ENCODE measurements around the gene UBXN2A. TPM values are rescaled to one million over a fixed set of nuclear protein-coding genes. Genes with fewer than 3 reads are reported as not detected.

UBXN2A gene
- polyA plus RNA-seq, 3 donors, result 2.0 to 6.8 (median 5.5) TPM

GRCh38 chr2:24046930-24047702 is 106.9 kb downstream of the UBXN2A start, which contains the start of gene WDCP:
WDCP (minus strand) TSS chr2:24047391; CDS start chr2:24039494, 7,897 bp downstream.
- WGBS (ENCODE audit: insufficient coverage), result under 1% methylated on average over 32 of the region's 38 CpGs
- intact Hi-C loops (cut with micrococcal nuclease), result loop anchor here (2.0 to 10.0 kb wide), 3 partner anchors 35 to 102 kb away; partner anchors contain the start of genes TP53I3 (in 2 of the 2) and UBXN2A (in 1 of the 2)

More at GRCh38 chr2:24046930-24047702, 106.9 kb downstream of the UBXN2A start, which contains the start of gene WDCP:
- peak within 1 kb of the TSS; percentile 63 to 97 (median 63) for H3K4me3 ChIP-seq (replicated peaks in 1 of 3; ENCODE audit: low read depth in 2 of 3, low read length in 3 of 3)
- no peak for TF ChIP-seq CTCF (IDR thresholded peaks at IDR 0.05)
- H4K20me1 ChIP-seq (ENCODE audit: insufficient read depth, low read length), result no peaks in the 10 kb centered on the region
- peak within 1 kb of the TSS; percentile 76 for H3K9ac ChIP-seq (ENCODE audit: insufficient read depth, low read length, poor library complexity, severe bottlenecking)
- H3K27ac Mint-ChIP-seq, result peak within 1 kb of the TSS in 6 of 7 donors; percentile 23 to 90 (median 72)
- peak; percentile 91 to 98 (median 95) for DNase-seq
- H3K9me3 ChIP-seq (replicated peaks in 1 of 2; ENCODE audit: control insufficient read depth in 1 of 2, insufficient read depth in 1 of 2, low read length in 2 of 2), result no peaks in the 10 kb centered on the region
- peak within 1 kb of the TSS in 1 of 2 donors; percentile 66 for H3K27ac ChIP-seq (ENCODE audit: low read depth in 1 of 2, low read length in 2 of 2)
- peaks cover 24 to 32% of the 10 kb centered on the region in 2 donors for H3K4me1 ChIP-seq (ENCODE audit: control insufficient read depth in 1 of 2, insufficient read depth in 2 of 2, low read length in 2 of 2)
- H3K9me3 Mint-ChIP-seq, result peaks cover 0 to 5% (median 0%) of the 10 kb centered on the region in 7 donors
- peak within 1 kb of the TSS in 1 of 2 donors; percentile 96 for H3K4me3 Mint-ChIP-seq
- peaks cover 11 to 21% of the 10 kb centered on the region in 2 donors for H3K27me3 ChIP-seq (ENCODE audit: control insufficient read depth in 2 of 2, insufficient read depth in 2 of 2, low read length in 2 of 2)
- peak within 1 kb of the TSS; percentile 98 for H2AFZ ChIP-seq (ENCODE audit: insufficient read depth, low read depth, low read length, poor library complexity, severe bottlenecking)
- H3K4me1 Mint-ChIP-seq, result peaks cover 24% of the 10 kb centered on the region
- H3K36me3 ChIP-seq (replicated peaks in 1 of 2; ENCODE audit: control insufficient read depth in 1 of 2, insufficient read depth in 2 of 2, low read length in 2 of 2), result no peaks in the 10 kb centered on the region
- H3K79me2 ChIP-seq (ENCODE audit: insufficient read depth, low read length), result peaks cover 7% of the 10 kb centered on the region
- H3K4me2 ChIP-seq (replicated peaks; ENCODE audit: extremely low read depth, low read length, poor library complexity, severe bottlenecking), result peak within 1 kb of the TSS; percentile 95
- no peaks in the 10 kb centered on the region for H3K36me3 Mint-ChIP-seq
- H3K27me3 Mint-ChIP-seq (ENCODE audit: low read depth in 3 of 3), result peaks cover 11 to 22% (median 19%) of the 10 kb centered on the region in 3 donors

Measured in CD14-positive monocyte (primary cell).